ENCODE measurements around the gene UBE2J2. TPM values are rescaled to one million over a fixed set of nuclear protein-coding genes. Genes with fewer than 3 reads are reported as not detected.
A peak's percentile ranks its signal among the peaks of the same experiment; 100 is the strongest.

Gene UBE2J2
- total and polyA plus RNA-seq, 2 of the 13 experiments (the other 11 are each of a cell fraction or from before 2014, with no cell fraction given) = 25.4 to 29.4 TPM

- intact Hi-C loops (cut with micrococcal nuclease; ENCODE audit: unreplicated experiment) = no loop called here
- TF ChIP-seq ZNF18 (CRISPR knock-in tag; IDR thresholded peaks at IDR 0.05; ENCODE audit: insufficient replicate concordance) (no peak), NR2F6 (IDR thresholded peaks at IDR 0.05) (no peak), NR2F6 (CRISPR knock-in tag; IDR thresholded peaks at IDR 0.05) (no peak), RBM39 (IDR thresholded peaks at IDR 0.05; ENCODE audit: low read depth, low read length, poor library complexity, severe bottlenecking) (peak; percentile 2), ZBTB38 (CRISPR knock-in tag; IDR thresholded peaks at IDR 0.05) (peak; percentile 41; the same call in 1 of the 2 replicates), ETS1 (CRISPR knock-in tag; IDR thresholded peaks at IDR 0.05) (no peak)
- TF ChIP-seq, protein P1, sequence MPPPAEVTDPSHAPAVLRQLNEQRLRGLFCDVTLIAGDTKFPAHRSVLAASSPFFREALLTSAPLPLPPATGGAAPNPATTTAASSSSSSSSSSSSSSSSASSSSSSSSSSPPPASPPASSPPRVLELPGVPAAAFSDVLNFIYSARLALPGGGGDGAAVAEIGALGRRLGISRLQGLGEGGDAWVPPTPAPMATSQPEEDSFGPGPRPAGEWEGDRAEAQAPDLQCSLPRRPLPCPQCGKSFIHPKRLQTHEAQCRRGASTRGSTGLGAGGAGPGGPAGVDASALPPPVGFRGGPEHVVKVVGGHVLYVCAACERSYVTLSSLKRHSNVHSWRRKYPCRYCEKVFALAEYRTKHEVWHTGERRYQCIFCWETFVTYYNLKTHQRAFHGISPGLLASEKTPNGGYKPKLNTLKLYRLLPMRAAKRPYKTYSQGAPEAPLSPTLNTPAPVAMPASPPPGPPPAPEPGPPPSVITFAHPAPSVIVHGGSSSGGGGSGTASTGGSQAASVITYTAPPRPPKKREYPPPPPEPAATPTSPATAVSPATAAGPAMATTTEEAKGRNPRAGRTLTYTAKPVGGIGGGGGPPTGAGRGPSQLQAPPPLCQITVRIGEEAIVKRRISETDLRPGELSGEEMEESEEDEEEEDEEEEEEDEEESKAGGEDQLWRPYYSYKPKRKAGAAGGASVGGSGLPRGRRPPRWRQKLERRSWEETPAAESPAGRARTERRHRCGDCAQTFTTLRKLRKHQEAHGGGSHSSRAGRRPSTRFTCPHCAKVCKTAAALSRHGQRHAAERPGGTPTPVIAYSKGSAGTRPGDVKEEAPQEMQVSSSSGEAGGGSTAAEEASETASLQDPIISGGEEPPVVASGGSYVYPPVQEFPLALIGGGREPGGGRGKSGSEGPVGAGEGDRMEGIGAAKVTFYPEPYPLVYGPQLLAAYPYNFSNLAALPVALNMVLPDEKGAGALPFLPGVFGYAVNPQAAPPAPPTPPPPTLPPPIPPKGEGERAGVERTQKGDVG (CRISPR knock-in tag; IDR thresholded peaks at IDR 0.05; ENCODE audit: borderline replicate concordance) = 0 out of 2 replicates have a peak, but pooled peaks have one; percentile 30
- TF ChIP-seq, protein P2, sequence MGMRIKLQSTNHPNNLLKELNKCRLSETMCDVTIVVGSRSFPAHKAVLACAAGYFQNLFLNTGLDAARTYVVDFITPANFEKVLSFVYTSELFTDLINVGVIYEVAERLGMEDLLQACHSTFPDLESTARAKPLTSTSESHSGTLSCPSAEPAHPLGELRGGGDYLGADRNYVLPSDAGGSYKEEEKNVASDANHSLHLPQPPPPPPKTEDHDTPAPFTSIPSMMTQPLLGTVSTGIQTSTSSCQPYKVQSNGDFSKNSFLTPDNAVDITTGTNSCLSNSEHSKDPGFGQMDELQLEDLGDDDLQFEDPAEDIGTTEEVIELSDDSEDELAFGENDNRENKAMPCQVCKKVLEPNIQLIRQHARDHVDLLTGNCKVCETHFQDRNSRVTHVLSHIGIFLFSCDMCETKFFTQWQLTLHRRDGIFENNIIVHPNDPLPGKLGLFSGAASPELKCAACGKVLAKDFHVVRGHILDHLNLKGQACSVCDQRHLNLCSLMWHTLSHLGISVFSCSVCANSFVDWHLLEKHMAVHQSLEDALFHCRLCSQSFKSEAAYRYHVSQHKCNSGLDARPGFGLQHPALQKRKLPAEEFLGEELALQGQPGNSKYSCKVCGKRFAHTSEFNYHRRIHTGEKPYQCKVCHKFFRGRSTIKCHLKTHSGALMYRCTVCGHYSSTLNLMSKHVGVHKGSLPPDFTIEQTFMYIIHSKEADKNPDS (CRISPR knock-in tag; IDR thresholded peaks at IDR 0.05) = peak; percentile 63; the same call in 1 of the 2 replicates
- peaks cover 33% of the 10 kb centered on the region for H3K79me2 ChIP-seq (ENCODE audit: insufficient read depth, low read length)
- H3K9ac ChIP-seq (ENCODE audit: insufficient read depth, low read depth, low read length) = peak overlapping the region; percentile 81; the same call in 1 of the 2 replicates
- H3K4me2 ChIP-seq (ENCODE audit: low read depth, low read length) = peak overlapping the region; percentile 79
- CTCF ChIA-PET (ENCODE audit: low intra/inter-chr PET ratio, low total read pairs) = no interaction called here
- peaks cover 59% of the 10 kb centered on the region for H3K4me1 ChIP-seq (ENCODE audit: insufficient read depth, low read length)
- H3K9me3 ChIP-seq (ENCODE audit: low read length) = no peaks in the 10 kb centered on the region
- no peak overlapping the region for H2AFZ ChIP-seq (ENCODE audit: low read length)
- H3K36me3 ChIP-seq (replicated peaks in 1 of 2; ENCODE audit: control insufficient read depth in 1 of 2, insufficient read depth in 2 of 2, low read length in 2 of 2) = peaks cover 4 to 5% of the 10 kb centered on the region in 2 experiments; a peak in 1 of 5 replicates
- BruUV-seq (replicated peaks) = no TSS peak
- no peak for DNase-seq (ENCODE audit: low spot score)
- ATAC-seq = no peak; the same call in 2 of the 3 replicates
- H3K27ac ChIP-seq (ENCODE audit: extremely low read length, insufficient read depth, low read length) = peak overlapping the region; percentile 64
- H3K4me3 ChIP-seq (replicated peaks in 1 of 3; ENCODE audit: insufficient read depth in 1 of 3, low read depth in 2 of 3, low read length in 3 of 3) = peak overlapping the region; percentile 59 to 79 (median 70); a peak in 3 of 6 replicates
- peaks cover 21% of the 10 kb centered on the region; the same call in 1 of the 2 replicates for H4K20me1 ChIP-seq (ENCODE audit: insufficient read depth, low read length)
- WGBS (ENCODE audit: low lambda C conversion rate) = 73% methylated on average over 8 of the region's 15 CpGs
- POLR2A ChIA-PET = interaction anchor here (0.6 to 2.2 kb wide), 3 partner anchors 30 to 296 kb away, joined by 5 to 11 read pairs (median 11); no protein-coding TSS in a partner anchor
- no peak for FAIRE-seq
- H3K27me3 ChIP-seq (ENCODE audit: control insufficient read depth in 1 of 2, insufficient read depth in 2 of 2, low read length in 2 of 2) = no peaks in the 10 kb centered on the region; a peak in 1 of 5 replicates
- in situ Hi-C loops (cut with HindIII; ENCODE audit: extremely low pct_ligation_motif_present, low pct_unique_long_range_greater_than_20kb) = no loop called here
Observed at GRCh38 chr1:1274931-1275431, 1.3 kb upstream of the UBE2J2 start.

Measured in HepG2 (cell line).